Psoas muscle (tissue), 8 donors: ENCODE measurements around the gene BBX. TPM values are rescaled to one million over a fixed set of nuclear protein-coding genes. Genes with fewer than 3 reads are reported as not detected.

Experiments used
- ATAC-seq, 4 donors: fragments of 200-7000 bp; cut with Tn5 transposase; one replicate each; pipeline ENCODE4 v1.9.1; 2020; ENCODE audit warnings: moderate library complexity in 3 of 4, mild to moderate bottlenecking in 2 of 4
- DNase-seq, 2 donors: peaks; one replicate each; pipeline ENCODE4 v3.0.0-alpha.2; 2020
- H3K27ac ChIP-seq: fragments of 200-600 bp; one replicate; pipeline ENCODE4 v1.8.0; 2022
- H3K27me3 ChIP-seq, 3 donors: fragments of 200-600 bp in 1 of 3; one replicate each; pipeline versions ENCODE4 v1.6.1 to v1.8.0; 2013 to 2022; ENCODE audit warnings: low read length in 2 of 3, mild to moderate bottlenecking in 2 of 3, moderate library complexity in 1 of 3; ENCODE audit not compliant: insufficient read depth in 3 of 3
- H3K36me3 ChIP-seq, 2 donors: fragments of 200-600 bp in 1 of 2; one replicate each; pipeline versions ENCODE4 v1.6.1 to v1.8.0; 2013 to 2022; ENCODE audit warnings: low read depth in 1 of 2, mild to moderate bottlenecking in 1 of 2, moderate library complexity in 1 of 2; ENCODE audit not compliant: insufficient read depth in 1 of 2
- H3K4me1 ChIP-seq: fragments of 200-600 bp; one replicate; pipeline ENCODE4 v1.8.0; 2022
- H3K4me3 ChIP-seq: fragments of 200-600 bp; one replicate; pipeline ENCODE4 v1.8.0; 2022; ENCODE audit warnings: mild to moderate bottlenecking
- H3K9me3 ChIP-seq: fragments of 200-600 bp; one replicate; pipeline ENCODE4 v1.8.0; 2022
- WGBS, 3 donors: extraction: QIAGEN DNeasy Blood & Tissue Kit; methylation state at CpG; one replicate each; pipeline versions ENCODE4 v1.1.6 to v1.1.7; 2013; 5-methylcytosine and 5-hydroxymethylcytosine counted together
- intact Hi-C, 2 donors: fragments of 100-400 bp; cut with DNase I; formaldehyde crosslinking; loops; one replicate each; pipeline versions ENCODE4 v1.11.0 to v1.14.2; 2022
- polyA plus RNA-seq, 3 donors: library from polyadenylated mRNA; stranded (reverse); fragments of 200-250 nt; gene quantifications; one replicate each; pipeline ENCODE4 v1.2.3, GENCODE V29; 2013
- total RNA-seq, 4 donors: library from RNA; stranded (reverse); fragmentation: NEBNext Ultra II Directional in 2 of 4; extraction: Animal tissue kit (Norgen Biotek cat#: 25700) in 2 of 4; gene quantifications; one replicate each; pipeline versions ENCODE4 v1.2.1 to v1.2.4, GENCODE V29; 2021 to 2023
- TF ChIP-seq, protein P1 (sequence below): fragments of 200-600 bp; IDR thresholded peaks from one replicate; pipeline ENCODE4 v1.8.0; 2022; ENCODE audit warnings: antibody characterized with exemption
- donor health status: healthy with polysubstance abuse.
- donor health status: DM: no; HTN: no; CAD: no; lungs with moderate emphysema.
- donor health status: Bipolar disorder and iron deficiency.
- donor health status: healthy.
- donor health status: DM: yes; HTN: yes; CAD: no.
- donor health status: DM: no; HTN: no; CAD: no.
- donor health status: DM: no; HTN: no; CAD: no.
- donor health status: DM: yes; HTN: yes; CAD: no.

The BBX gene
- total and polyA plus RNA-seq, 7 donors: 2.2 to 30.4 (median 16.2) TPM

DNA sequence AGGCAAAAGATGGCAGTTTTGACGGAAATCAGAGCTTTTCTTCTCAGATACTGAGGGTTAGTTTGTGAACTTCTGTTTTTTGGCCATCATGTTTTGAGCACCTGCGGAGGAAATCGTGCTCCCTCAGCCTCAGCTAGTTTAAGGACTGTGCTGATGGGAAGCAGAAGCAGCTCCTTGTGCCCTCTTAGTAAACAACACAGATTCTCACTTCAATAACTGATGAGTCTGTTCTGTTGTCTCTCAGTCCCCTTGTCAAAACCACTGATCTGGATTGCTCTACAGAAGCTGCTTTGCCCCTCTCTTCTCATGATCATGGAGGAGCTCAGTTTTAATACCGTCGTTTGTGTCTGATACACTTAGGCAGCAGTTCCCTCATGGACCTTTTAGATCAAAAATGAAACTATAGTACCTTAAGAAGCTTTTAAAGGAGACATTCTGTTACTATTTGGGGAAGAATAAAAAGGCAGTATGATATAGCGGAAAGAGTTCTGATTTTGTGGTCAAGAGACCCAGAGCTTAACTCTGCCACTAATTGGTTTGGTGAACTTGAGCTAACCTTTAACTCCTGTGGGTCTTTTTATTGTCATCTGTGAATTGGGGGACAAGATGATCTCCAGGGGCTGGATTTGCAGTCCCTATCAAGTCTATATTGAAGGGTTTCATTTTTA lies 152.6 kb downstream of the BBX start:
- intact Hi-C loops: loop anchor here in 1 of 2 donors (5.0 kb wide), 1 partner anchor 67 kb away; no protein-coding TSS in a partner anchor
- Histone ChIP-seq H3K27ac (no peak overlapping the region), H3K36me3 (no peaks in the 10 kb centered on the region), H3K4me1 (peaks cover 7% of the 10 kb centered on the region), H3K4me3 (no peak overlapping the region), H3K9me3 (no peaks in the 10 kb centered on the region), H3K27me3 (no peaks in the 10 kb centered on the region)
- WGBS, 3 donors: 83 to 84% (median 84%) methylated on average over 6 of the region's 6 CpGs
- no peak for DNase-seq
- ATAC-seq: no peak
- TF ChIP-seq, protein P1, sequence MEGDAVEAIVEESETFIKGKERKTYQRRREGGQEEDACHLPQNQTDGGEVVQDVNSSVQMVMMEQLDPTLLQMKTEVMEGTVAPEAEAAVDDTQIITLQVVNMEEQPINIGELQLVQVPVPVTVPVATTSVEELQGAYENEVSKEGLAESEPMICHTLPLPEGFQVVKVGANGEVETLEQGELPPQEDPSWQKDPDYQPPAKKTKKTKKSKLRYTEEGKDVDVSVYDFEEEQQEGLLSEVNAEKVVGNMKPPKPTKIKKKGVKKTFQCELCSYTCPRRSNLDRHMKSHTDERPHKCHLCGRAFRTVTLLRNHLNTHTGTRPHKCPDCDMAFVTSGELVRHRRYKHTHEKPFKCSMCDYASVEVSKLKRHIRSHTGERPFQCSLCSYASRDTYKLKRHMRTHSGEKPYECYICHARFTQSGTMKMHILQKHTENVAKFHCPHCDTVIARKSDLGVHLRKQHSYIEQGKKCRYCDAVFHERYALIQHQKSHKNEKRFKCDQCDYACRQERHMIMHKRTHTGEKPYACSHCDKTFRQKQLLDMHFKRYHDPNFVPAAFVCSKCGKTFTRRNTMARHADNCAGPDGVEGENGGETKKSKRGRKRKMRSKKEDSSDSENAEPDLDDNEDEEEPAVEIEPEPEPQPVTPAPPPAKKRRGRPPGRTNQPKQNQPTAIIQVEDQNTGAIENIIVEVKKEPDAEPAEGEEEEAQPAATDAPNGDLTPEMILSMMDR: no peak

- H3K9me3 ChIP-seq: no peaks in the 10 kb centered on the region
- DNase-seq (no peak), ATAC-seq (peak in 1 of 4 donors; percentile 59)
- H3K27ac ChIP-seq: no peak overlapping the region
- intact Hi-C loops: loop anchor here in 1 of 2 donors (5.0 kb wide), 1 partner anchor 66 kb away; no protein-coding TSS in a partner anchor
- H3K4me3 ChIP-seq: no peak overlapping the region
- TF ChIP-seq, protein P1: peak; percentile 65
- no peaks in the 10 kb centered on the region for H3K27me3 ChIP-seq
- H3K4me1 ChIP-seq: peaks cover 7% of the 10 kb centered on the region
- H3K36me3 ChIP-seq: no peaks in the 10 kb centered on the region
- WGBS, 3 donors: 60 to 75% (median 69%) methylated on average over 2 of the region's 2 CpGs
These were observed 153.9 kb downstream of the BBX start for GRCh38 chr3:107676469-107677309.

GRCh38 chr3:107679921-107680320 lies 157.2 kb downstream of the BBX start:
- H3K4me1 ChIP-seq: peaks cover 19% of the 10 kb centered on the region
- H3K27me3 ChIP-seq: no peaks in the 10 kb centered on the region
- intact Hi-C loops: loop anchor here (5.0 kb wide), 2 partner anchors 57 to 62 kb away; no protein-coding TSS in a partner anchor
- no peak overlapping the region for H3K27ac ChIP-seq
- TF ChIP-seq, protein P1: no peak
- 45 to 83% (median 46%) methylated on average over 2 of the region's 2 CpGs for WGBS, 3 donors
- no peak for ATAC-seq
- H3K9me3 ChIP-seq: no peaks in the 10 kb centered on the region
- DNase-seq: no peak
- no peaks in the 10 kb centered on the region for H3K36me3 ChIP-seq
- no peak overlapping the region for H3K4me3 ChIP-seq

- no peaks in the 10 kb centered on the region for H3K9me3 ChIP-seq
- 94 to 96% (median 94%) methylated on average over 2 of the region's 2 CpGs for WGBS, 3 donors
- no peaks in the 10 kb centered on the region for H3K27me3 ChIP-seq
- no peak overlapping the region for H3K27ac ChIP-seq
- H3K4me1 ChIP-seq: peaks cover 19% of the 10 kb centered on the region
- TF ChIP-seq, protein P1: no peak
- no peak overlapping the region for H3K4me3 ChIP-seq
- no peaks in the 10 kb centered on the region for H3K36me3 ChIP-seq
- DNase-seq (no peak), ATAC-seq (no peak)
- intact Hi-C loops: loop anchor here in 1 of 2 donors (5.0 kb wide), 1 partner anchor 57 kb away; no protein-coding TSS in a partner anchor
These were observed 157.9 kb downstream of the BBX start for GRCh38 chr3:107680698-107681097.
